HCT116 (cell line): ENCODE measurements around the gene ZNF423. TPM values are rescaled to one million over a fixed set of nuclear protein-coding genes. Genes with fewer than 3 reads are reported as not detected.

Experiments used
- ATAC-seq: fragments of 200-7000 bp; cut with Tn5 transposase; 2 replicates; pipeline ENCODE4 v1.9.1; 2020; ENCODE audit warnings: mild to moderate bottlenecking, moderate library complexity
- BruUV-seq: library from RNA; stranded (reverse); fragments of 400-500 nt; replicated peaks from 2 replicates; lab custom pipeline; 2021; lab: Mats Ljungman, UMichigan
- CTCF ChIA-PET: fragments of 300-600 bp; sonication (Branson Sonifier 250); formaldehyde crosslinking; loops from one replicate; lab custom pipeline; 2021; ENCODE audit warnings: antibody characterized with exemption; lab: Charles Lee
- POLR2A ChIA-PET: fragments of 300-600, 350-600 bp; sonication (Branson Sonifier 250); formaldehyde crosslinking; loops from one replicate; lab custom pipeline; 2021; ENCODE audit warnings: antibody characterized with exemption; lab: Charles Lee
- RAD21 ChIA-PET, 2 experiments: fragments of 300-600 bp; sonication (Branson Sonifier 250); formaldehyde crosslinking; loops; one replicate each; lab custom pipeline; 2023; ENCODE audit warnings: low total read pairs in 2 of 2; ENCODE audit not compliant: uncharacterized antibody in 2 of 2, unreplicated experiment in 2 of 2, low non-redundant PET in 1 of 2; lab: Charles Lee
- DNase-seq: peaks from one replicate; pipeline ENCODE4 v3.0.0-alpha.2; 2010; ENCODE audit warnings: low read depth, low spot score
- H2AFZ ChIP-seq: fragments of 200-600 bp; shearing (Covaris generic), sonication (generic); 2 replicates; pipeline ENCODE4 v1.6.1; 2017; ENCODE audit warnings: low read depth, mixed run types, mixed read lengths, antibody characterized with exemption, low read length; ENCODE audit not compliant: poor library complexity, severe bottlenecking
- H3K27ac ChIP-seq: 2 replicates; pipeline ENCODE4 v1.5.1; 2012; ENCODE audit warnings: low read depth, low read length
- H3K27me3 ChIP-seq: fragments of 200-600 bp; sonication (generic); 2 replicates; pipeline ENCODE4 v1.6.1; 2016; ENCODE audit warnings: mixed run types, low read length, mixed read lengths; ENCODE audit not compliant: insufficient read depth
- H3K36me3 ChIP-seq, 2 experiments: fragments of 200-500 bp in 1 of 2; fragments of 200-600 bp in 1 of 2; sonication (Bioruptor generic) in 1 of 2; sonication (generic) in 1 of 2; 2 replicates each; pipeline versions ENCODE4 v1.5.1 to v1.6.1; 2014 to 2016; ENCODE audit warnings: low read length in 2 of 2, inconsistent platforms in 1 of 2, mixed read lengths in 1 of 2, mixed run types in 1 of 2; ENCODE audit not compliant: insufficient read depth in 2 of 2, control insufficient read depth in 1 of 2
- H3K4me1 ChIP-seq, 2 experiments: fragments of 200-600 bp in 1 of 2; sonication (generic) in 1 of 2; 2 replicates each; pipeline versions ENCODE4 v1.5.1 to v1.6.1; 2012 to 2017; ENCODE audit warnings: low read length in 2 of 2, inconsistent platforms in 1 of 2, mild to moderate bottlenecking in 1 of 2, mixed read lengths in 1 of 2, mixed run types in 1 of 2, moderate library complexity in 1 of 2; ENCODE audit not compliant: insufficient read depth in 2 of 2, control insufficient read depth in 1 of 2
- H3K4me2 ChIP-seq: fragments of 200-600 bp; sonication (generic); 2 replicates; pipeline ENCODE4 v1.6.1; 2017; ENCODE audit warnings: mixed run types, low read length, mixed read lengths
- H3K4me3 ChIP-seq, 2 experiments: fragments of 200-600 bp in 1 of 2; sonication (generic) in 1 of 2; replicated peaks in 1 of 2; 2 replicates each; pipeline ENCODE4 v1.5.1; 2011 to 2016; ENCODE audit warnings: low read length in 2 of 2, control low read depth in 1 of 2, low read depth in 1 of 2, mild to moderate bottlenecking in 1 of 2, mixed read lengths in 1 of 2, mixed run types in 1 of 2
- H3K79me2 ChIP-seq: fragments of 200-600 bp; sonication (generic); 2 replicates; pipeline ENCODE4 v1.6.1; 2017; ENCODE audit warnings: mild to moderate bottlenecking, mixed run types, low read length, moderate library complexity, mixed read lengths; ENCODE audit not compliant: insufficient read depth
- H3K9ac ChIP-seq: fragments of 200-600 bp; sonication (generic); 2 replicates; pipeline ENCODE4 v1.6.1; 2016; ENCODE audit warnings: low read length, mixed read lengths
- H3K9me2 ChIP-seq: fragments of 200-600 bp; sonication (generic), shearing (Covaris generic); 2 replicates; pipeline ENCODE4 v1.6.1; 2017; ENCODE audit warnings: mixed run types, mild to moderate bottlenecking, moderate library complexity; ENCODE audit not compliant: insufficient read depth
- H3K9me3 ChIP-seq, 2 experiments: fragments of 200-500 bp in 1 of 2; fragments of 200-600 bp in 1 of 2; sonication (Bioruptor generic) in 1 of 2; sonication (generic) in 1 of 2; 2 replicates each; pipeline ENCODE4 v1.6.1; 2014 to 2017; ENCODE audit warnings: low read length in 2 of 2, mixed read lengths in 2 of 2, inconsistent platforms in 1 of 2, low read depth in 1 of 2, mild to moderate bottlenecking in 1 of 2, mixed run types in 1 of 2, moderate library complexity in 1 of 2; ENCODE audit not compliant: control insufficient read depth in 1 of 2, insufficient read depth in 1 of 2
- H4K20me1 ChIP-seq: fragments of 200-600 bp; sonication (generic), shearing (Covaris generic); 2 replicates; pipeline ENCODE4 v1.6.1; 2017; ENCODE audit warnings: mixed run types, mild to moderate bottlenecking, moderate library complexity; ENCODE audit not compliant: insufficient read depth
- ATF3 ChIP-seq: IDR thresholded peaks from 2 replicates; pipeline ENCODE4 v1.6.1; 2012
- FOSL1 ChIP-seq: IDR thresholded peaks from 2 replicates; pipeline ENCODE4 v1.6.1; 2012; ENCODE audit warnings: low read depth
- JUND ChIP-seq: IDR thresholded peaks from 2 replicates; pipeline ENCODE4 v1.6.1; 2012
- POLR2A ChIP-seq: IDR thresholded peaks from 2 replicates; pipeline ENCODE4 v1.7.0; 2011; ENCODE audit warnings: borderline replicate concordance; ENCODE audit not compliant: insufficient read depth, insufficient read length; ENCODE audit errors: extremely low read depth
- RAD21 ChIP-seq: IDR thresholded peaks from 2 replicates; pipeline ENCODE4 v1.6.1; 2012; ENCODE audit warnings: low read depth, mild to moderate bottlenecking
- SRF ChIP-seq: IDR thresholded peaks from 2 replicates; pipeline ENCODE4 v1.6.1; 2012; ENCODE audit warnings: low read depth
- TCF7L2 ChIP-seq: IDR thresholded peaks from 2 replicates; pipeline ENCODE4 v1.7.0; 2011; ENCODE audit warnings: borderline replicate concordance, inconsistent platforms; ENCODE audit not compliant: insufficient read depth, insufficient read length; ENCODE audit errors: extremely low read depth
- YY1 ChIP-seq: IDR thresholded peaks from 2 replicates; pipeline ENCODE4 v1.6.1; 2011; ENCODE audit warnings: low read length, low read depth, moderate library complexity, mild to moderate bottlenecking; ENCODE audit not compliant: insufficient replicate concordance; ENCODE audit errors: extremely low read depth
- ZFX ChIP-seq: fragments of 450-650 bp; IDR thresholded peaks from 2 replicates; pipeline ENCODE4 v1.6.1; 2017
- ZNF274 ChIP-seq: fragments of 200-500 bp; sonication (Bioruptor generic); IDR thresholded peaks from 2 replicates; pipeline ENCODE4 v1.6.1; 2014; ENCODE audit warnings: mild to moderate bottlenecking, low read depth, low read length, inconsistent platforms
- intact Hi-C: fragments of 100-400 bp; cut with micrococcal nuclease; formaldehyde crosslinking; loops from 2 replicates; pipeline ENCODE4 v1.10.0; 2022
- total RNA-seq: library from RNA; stranded (reverse); gene quantifications from one replicate; pipeline ENCODE4 v1.2.1, GENCODE V29; 2021; ENCODE audit not compliant: unreplicated experiment

Gene ZNF423
- total RNA-seq, 1 experiment from 2014 or later = 0.22 TPM

- TF ChIP-seq FOSL1 (no peak), YY1 (no peak), ATF3 (no peak), ZNF274 (no peak), SRF (no peak), RAD21 (no peak)
- DNase-seq (no peak), ATAC-seq (peak; percentile 26; the same call in 1 of the 2 replicates)
- intact Hi-C loops = no loop called here
- no peak overlapping the region for H2AFZ ChIP-seq
- no TSS peak for BruUV-seq
- H4K20me1 ChIP-seq = no peaks in the 10 kb centered on the region
- H3K4me1 ChIP-seq = peaks cover 16 to 18% of the 10 kb centered on the region in 2 experiments
- no peaks in the 10 kb centered on the region for H3K79me2 ChIP-seq
- H3K9ac ChIP-seq = 0 out of 2 replicates have a peak overlapping the region, but pooled peaks have one; percentile 11
- no peaks in the 10 kb centered on the region for H3K27me3 ChIP-seq
- H3K9me2 ChIP-seq = no peaks in the 10 kb centered on the region
- no peaks in the 10 kb centered on the region for H3K9me3 ChIP-seq
- H3K36me3 ChIP-seq = no peaks in the 10 kb centered on the region
- no peak overlapping the region for H3K4me3 ChIP-seq
- ChIA-PET CTCF (no interaction called here), POLR2A (no interaction called here), RAD21 (no interaction called here)
- peak overlapping the region; percentile 68 for H3K4me2 ChIP-seq
- H3K27ac ChIP-seq = peak overlapping the region; percentile 17; the same call in 1 of the 2 replicates
These were observed 235.1 kb downstream of the ZNF423 start for GRCh38 chr16:49620869-49621240.

- H4K20me1 ChIP-seq = no peaks in the 10 kb centered on the region
- peak; percentile 84 for TF ChIP-seq TCF7L2
- TF ChIP-seq JUND = 0 out of 2 replicates have a peak, but pooled peaks have one; percentile 11
- no peak for TF ChIP-seq POLR2A
- peak; percentile 50 for TF ChIP-seq FOSL1
- peak; percentile 30; the same call in 1 of the 2 replicates for TF ChIP-seq ZFX
- peak overlapping the region; percentile 68 for H3K4me2 ChIP-seq
- intact Hi-C loops = no loop called here
- ATAC-seq (peak; percentile 86), DNase-seq (peak; percentile 24)
- peak overlapping the region in 1 of 2 experiments; percentile 3; a peak in 1 of 4 replicates for H3K4me3 ChIP-seq
- no TSS peak for BruUV-seq
- no peaks in the 10 kb centered on the region for H3K9me2 ChIP-seq
- peak overlapping the region; percentile 79 for H2AFZ ChIP-seq
- no peaks in the 10 kb centered on the region for H3K27me3 ChIP-seq
- H3K79me2 ChIP-seq = no peaks in the 10 kb centered on the region
- H3K36me3 ChIP-seq = no peaks in the 10 kb centered on the region
- ChIA-PET POLR2A (no interaction called here), CTCF (no interaction called here), RAD21 (no interaction called here)
- H3K4me1 ChIP-seq = peaks cover 16 to 18% of the 10 kb centered on the region in 2 experiments
- H3K27ac ChIP-seq = peak overlapping the region; percentile 17; the same call in 1 of the 2 replicates
- 0 out of 2 replicates have a peak overlapping the region, but pooled peaks have one; percentile 11 for H3K9ac ChIP-seq
- no peaks in the 10 kb centered on the region for H3K9me3 ChIP-seq
These were observed 235.6 kb downstream of the ZNF423 start for GRCh38 chr16:49620158-49620868.
